GM08714 (cell line): ENCODE results near the gene ASTN2.
"Not testable (repeated sequence)": the region's sequence is repeated elsewhere in the genome, so short reads cannot be mapped to it uniquely, and the experiment has no call there.

ENCODE experiments used
- H3K4me3 ChIP-seq: fragments of 200-500 bp; sonication (Bioruptor generic); 2 replicates; pipeline ENCODE4 v1.5.1; 2014; ENCODE audit warnings: mild to moderate bottlenecking, low read length, inconsistent platforms
- ZNF274 ChIP-seq: IDR thresholded peaks from 2 replicates; pipeline ENCODE4 v1.6.1; 2012; ENCODE audit warnings: mild to moderate bottlenecking, low read depth, low read length

ASTN2 gene

GRCh38 chr9:116913536-116913935 is 501.3 kb downstream of the ASTN2 start:
- no peak for TF ChIP-seq ZNF274
- no peak overlapping the region for H3K4me3 ChIP-seq

GRCh38 chr9:116910201-116910600 is 504.7 kb downstream of the ASTN2 start:
- H3K4me3 ChIP-seq: no peak overlapping the region
- TF ChIP-seq ZNF274: no peak

DNA sequence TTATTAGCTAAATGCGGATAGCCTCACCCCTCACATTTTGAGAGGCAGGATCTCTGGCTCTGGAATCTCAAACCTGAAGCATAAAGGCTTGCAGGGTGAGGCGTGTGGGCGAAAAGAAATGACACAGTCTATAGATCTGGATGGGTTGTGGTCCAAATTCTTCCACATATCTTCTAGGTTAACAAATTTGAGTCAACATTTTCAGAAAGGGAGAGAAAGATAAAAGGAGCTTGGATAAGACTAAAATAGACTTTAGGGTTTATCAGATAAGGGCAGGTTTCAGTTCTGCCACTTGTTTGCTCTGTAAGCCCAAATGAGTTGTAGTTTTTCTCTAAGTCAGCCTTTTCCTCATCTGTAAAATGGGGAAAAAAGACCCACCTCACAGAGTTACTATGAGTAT is 506.9 kb downstream of the ASTN2 start:
- no peak for TF ChIP-seq ZNF274
- no peak overlapping the region for H3K4me3 ChIP-seq

GRCh38 chr9:116905171-116905588 is 509.7 kb downstream of the ASTN2 start:
- TF ChIP-seq ZNF274: no peak
- no peak overlapping the region for H3K4me3 ChIP-seq

DNA sequence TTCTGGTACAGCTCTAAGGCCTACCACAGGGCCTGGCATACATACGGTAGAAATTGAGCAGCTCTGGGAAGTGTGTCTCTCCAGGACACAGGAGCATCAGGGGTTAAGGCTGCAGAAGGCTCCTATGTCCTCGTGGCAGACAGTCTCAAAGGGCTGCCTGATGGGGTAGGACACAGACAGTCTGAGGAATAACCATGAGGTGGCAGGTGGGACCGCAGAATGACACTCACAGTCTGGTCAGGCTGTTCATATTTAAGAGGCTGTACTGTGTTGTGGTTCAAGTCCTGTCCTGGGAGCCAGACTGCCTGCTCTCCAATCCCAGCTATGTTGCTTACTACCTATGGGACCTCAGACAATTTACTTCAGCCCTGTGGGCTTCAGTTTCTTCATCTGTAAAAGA is 510.7 kb downstream of the ASTN2 start:
- no peak for TF ChIP-seq ZNF274
- no peak overlapping the region for H3K4me3 ChIP-seq

- no peak overlapping the region for H3K4me3 ChIP-seq
- TF ChIP-seq ZNF274: no peak
Measured at GRCh38 chr9:116901260-116901659, 513.6 kb downstream of the ASTN2 start.

DNA sequence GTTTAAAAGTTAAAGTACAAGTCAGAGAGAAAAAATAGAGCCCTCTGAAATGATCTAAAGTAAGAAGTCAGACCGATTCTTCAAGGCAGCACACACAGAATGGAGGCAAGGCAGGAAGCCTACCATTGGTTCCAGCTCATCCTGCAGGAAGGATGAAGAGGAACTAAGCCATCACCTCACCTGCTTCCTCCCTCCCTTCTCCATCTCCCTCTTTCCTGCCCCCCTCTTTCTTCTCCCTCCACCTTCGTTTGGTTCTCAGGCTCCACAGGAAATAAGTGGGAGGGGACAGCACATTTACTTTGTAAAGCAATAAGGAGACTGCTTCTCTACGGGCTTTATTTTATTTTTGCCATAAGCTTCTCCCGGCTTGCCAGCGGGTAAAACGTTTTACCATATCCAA is 514.3 kb downstream of the ASTN2 start:
- no peak for TF ChIP-seq ZNF274
- H3K4me3 ChIP-seq: no peak overlapping the region

DNA sequence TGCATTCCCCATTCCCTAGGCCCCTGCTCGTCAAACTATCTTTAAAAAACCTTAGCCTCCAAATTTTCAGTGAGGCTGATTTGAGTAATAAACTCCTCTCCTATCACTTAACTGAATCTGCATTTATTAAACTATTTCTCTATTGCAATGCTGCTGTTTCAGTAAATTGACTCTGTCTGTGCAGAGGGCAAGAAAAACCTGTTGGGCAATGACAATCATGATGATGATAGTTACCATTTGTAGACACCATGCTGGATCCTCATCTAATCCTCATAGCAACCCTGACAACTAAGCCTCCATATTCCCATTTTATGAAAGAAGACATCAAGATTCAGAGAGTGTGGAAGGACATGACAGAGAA is 514.9 kb downstream of the ASTN2 start:
- TF ChIP-seq ZNF274: no peak
- H3K4me3 ChIP-seq: no peak overlapping the region

DNA sequence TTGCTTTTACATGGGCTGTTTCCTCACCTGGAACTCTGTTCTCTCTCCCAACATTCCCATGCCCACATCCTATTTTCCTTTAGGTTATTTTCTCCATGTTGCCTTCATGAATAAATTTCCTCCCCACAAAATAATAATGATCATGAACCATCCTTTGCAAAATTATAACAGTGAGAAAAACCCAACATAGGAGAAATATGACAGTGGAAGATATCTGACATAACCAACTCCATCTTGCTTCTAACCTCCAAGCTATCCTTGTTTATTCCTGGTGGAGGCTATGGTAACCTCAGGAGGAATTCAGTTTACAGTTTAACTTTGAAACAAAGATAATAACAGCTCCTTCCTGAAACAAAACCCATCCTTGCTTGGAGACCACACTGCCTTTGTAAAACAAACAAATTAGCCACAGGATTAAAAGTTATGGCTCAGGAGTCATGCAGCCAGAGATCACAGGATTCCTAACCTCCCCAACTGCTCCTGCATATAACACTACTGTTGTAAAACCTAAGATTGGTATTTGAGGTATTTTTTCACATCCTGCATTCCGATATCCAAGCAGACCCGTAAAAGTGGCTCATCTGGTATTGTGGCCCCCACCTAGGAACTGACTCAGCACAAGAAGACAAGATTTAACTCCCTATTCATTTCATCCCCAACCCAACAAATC is 515.4 kb downstream of the ASTN2 start:
- H3K4me3 ChIP-seq: no peak overlapping the region
- no peak for TF ChIP-seq ZNF274

GRCh38 chr9:116898131-116898530 is 516.7 kb downstream of the ASTN2 start:
- not testable (repeated sequence) for H3K4me3 ChIP-seq

DNA sequence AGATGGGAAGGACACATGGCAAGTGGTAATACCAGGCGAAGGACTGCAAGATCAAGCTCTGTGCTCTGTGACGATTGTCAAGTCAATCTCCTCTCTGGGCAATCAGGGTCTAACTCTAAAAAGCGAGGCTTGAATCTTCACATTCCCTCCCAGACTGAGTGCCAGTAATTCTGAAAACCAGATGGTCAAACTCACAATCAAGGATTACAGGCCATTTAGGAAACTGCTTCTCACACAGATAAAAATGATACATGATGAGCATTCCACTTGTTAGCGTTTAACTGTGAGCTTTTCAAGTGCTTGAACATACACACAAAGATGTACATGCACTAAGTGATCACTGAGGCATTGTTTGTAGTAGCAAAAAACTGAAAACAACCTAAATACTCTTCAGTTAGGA is 517.7 kb downstream of the ASTN2 start:
- TF ChIP-seq ZNF274: no peak
- no peak overlapping the region for H3K4me3 ChIP-seq

- no peak for TF ChIP-seq ZNF274
- H3K4me3 ChIP-seq: no peak overlapping the region
Measured at GRCh38 chr9:116895961-116896360, 518.9 kb downstream of the ASTN2 start.

- no peak for TF ChIP-seq ZNF274
- no peak overlapping the region for H3K4me3 ChIP-seq
Measured at GRCh38 chr9:116891424-116891823, 523.4 kb downstream of the ASTN2 start.

- not testable (repeated sequence) for H3K4me3 ChIP-seq
Measured at GRCh38 chr9:116888476-116888875, 526.4 kb downstream of the ASTN2 start.

- H3K4me3 ChIP-seq: no peak overlapping the region
- no peak for TF ChIP-seq ZNF274
Measured at GRCh38 chr9:116888066-116888465, 526.8 kb downstream of the ASTN2 start.

DNA sequence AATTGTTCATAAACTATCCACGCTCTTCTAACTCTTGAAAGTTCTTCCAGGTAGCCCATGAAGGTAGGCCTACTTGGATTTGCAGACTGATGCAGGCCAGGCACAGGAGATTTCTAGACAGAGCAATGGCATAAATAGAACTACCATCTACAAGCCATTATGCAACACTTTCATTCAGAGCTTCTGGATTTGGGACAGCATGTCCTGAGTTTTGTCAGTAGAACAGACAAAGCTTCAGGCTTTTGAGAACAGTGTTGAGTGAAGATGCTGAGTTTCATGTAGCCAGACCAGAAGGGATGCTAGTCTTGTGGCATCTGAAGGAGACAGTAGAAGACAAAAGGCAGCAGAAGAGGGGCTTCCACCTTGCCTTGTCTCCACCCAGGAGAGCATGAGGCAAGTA is 531.2 kb downstream of the ASTN2 start:
- no peak for TF ChIP-seq ZNF274
- no peak overlapping the region for H3K4me3 ChIP-seq
